Naive thymus-derived CD4-positive, alpha-beta T cell (primary cell): ENCODE data around the gene VAV2. TPM values are rescaled to one million over a fixed set of nuclear protein-coding genes. Genes with fewer than 3 reads are reported as not detected.

Source experiments
- ATAC-seq: fragments of 150-1000 bp; cut with Tn5 transposase; 2 replicates; pipeline ENCODE4 v1.10.0; 2021; ENCODE audit warnings: mild to moderate bottlenecking, moderate library complexity
- CTCF ChIA-PET: fragments of 350-600 bp; sonication (Branson Sonifier 250); formaldehyde crosslinking; loops from one replicate; lab custom pipeline; 2021; ENCODE audit warnings: antibody characterized with exemption; lab: Charles Lee
- POLR2A ChIA-PET: fragments of 350-600 bp; sonication (Branson Sonifier 250); formaldehyde crosslinking; loops from one replicate; lab custom pipeline; 2021; ENCODE audit warnings: antibody characterized with exemption, inconsistent platforms; lab: Charles Lee
- DNase-seq, 9 donors: peaks; one replicate each; pipeline versions ENCODE4 v3.0.0 to v3.0.0-alpha.2; 2020 to 2022; ENCODE audit warnings: mixed read lengths in 1 of 9
- H3K27ac ChIP-seq: one replicate; pipeline ENCODE4 v1.7.0; 2013; ENCODE audit warnings: mild to moderate bottlenecking, low read depth, low read length, moderate library complexity
- H3K27me3 ChIP-seq, 2 donors: one replicate each; pipeline ENCODE4 v1.7.0; 2013; ENCODE audit warnings: low read length in 2 of 2, mild to moderate bottlenecking in 2 of 2, moderate library complexity in 2 of 2; ENCODE audit not compliant: control insufficient read depth in 2 of 2, insufficient read depth in 2 of 2
- H3K36me3 ChIP-seq, 3 experiments: 1 replicate in 2 of 3; 2 replicates in 1 of 3; pipeline ENCODE4 v1.7.0; 2013; ENCODE audit warnings: low read length in 3 of 3, mild to moderate bottlenecking in 3 of 3, moderate library complexity in 1 of 3; ENCODE audit not compliant: insufficient read depth in 3 of 3, control insufficient read depth in 2 of 3
- H3K4me1 ChIP-seq, 2 donors: one replicate each; pipeline ENCODE4 v1.7.0; 2013; ENCODE audit warnings: low read length in 2 of 2, mild to moderate bottlenecking in 2 of 2, moderate library complexity in 1 of 2; ENCODE audit not compliant: control insufficient read depth in 2 of 2, insufficient read depth in 2 of 2
- H3K4me3 ChIP-seq: 2 replicates; pipeline ENCODE4 v1.7.0; 2013; ENCODE audit warnings: mild to moderate bottlenecking, low read length
- H3K9me3 ChIP-seq, 3 experiments: 1 replicate in 2 of 3; 2 replicates in 1 of 3; pipeline ENCODE4 v1.7.0; 2013; ENCODE audit warnings: low read length in 3 of 3; ENCODE audit not compliant: control insufficient read depth in 2 of 3
- H3K27ac Mint-ChIP-seq, 9 donors: one replicate each; pipeline ENCODE4 v1.8.0; 2020 to 2022; ENCODE audit warnings: mixed read lengths in 9 of 9, mild to moderate bottlenecking in 8 of 9, moderate library complexity in 5 of 9, inconsistent platforms in 2 of 9
- H3K27me3 Mint-ChIP-seq, 5 donors: one replicate each; pipeline ENCODE4 v1.8.0; 2021 to 2022; ENCODE audit warnings: mixed read lengths in 5 of 5, mild to moderate bottlenecking in 1 of 5
- H3K36me3 Mint-ChIP-seq, 5 donors: one replicate each; pipeline ENCODE4 v1.8.0; 2020 to 2022; ENCODE audit warnings: mixed read lengths in 5 of 5, mild to moderate bottlenecking in 3 of 5, inconsistent platforms in 1 of 5
- H3K4me1 Mint-ChIP-seq, 7 donors: one replicate each; pipeline ENCODE4 v1.8.0; 2020 to 2022; ENCODE audit warnings: mixed read lengths in 7 of 7, mild to moderate bottlenecking in 3 of 7, inconsistent platforms in 1 of 7
- H3K4me3 Mint-ChIP-seq, 10 donors: one replicate each; pipeline ENCODE4 v1.8.0; 2020 to 2022; ENCODE audit warnings: mild to moderate bottlenecking in 10 of 10, mixed read lengths in 10 of 10, moderate library complexity in 6 of 10, inconsistent platforms in 2 of 10
- H3K9me3 Mint-ChIP-seq, 11 donors: one replicate each; pipeline ENCODE4 v1.8.0; 2020 to 2022; ENCODE audit warnings: mixed read lengths in 11 of 11, mild to moderate bottlenecking in 4 of 11, inconsistent platforms in 1 of 11, moderate library complexity in 1 of 11
- intact Hi-C, 2 donors: fragments of 100-400 bp; cut with micrococcal nuclease; formaldehyde crosslinking; loops; one replicate each; pipeline ENCODE4 v1.15.1; 2023
- polyA plus RNA-seq, 2 donors: library from polyadenylated mRNA; unstranded; fragments of 300-500 nt; fragmentation: Illumina TruSeq; gene quantifications; one replicate each; pipeline ENCODE4 v1.2.3, GENCODE V29; 2021
- total RNA-seq, 6 experiments: library from RNA in 5 of 6; stranded (reverse) in 5 of 6; gene quantifications; 1 replicate in 5 of 6; 2 replicates in 1 of 6; pipeline ENCODE4 v1.2.3 and lab custom pipeline; 2021 to 2026

VAV2 gene
- total and polyA plus RNA-seq, 7 experiments from 2014 or later, result 0.18 to 14.4 (median 1.9) TPM

DNA sequence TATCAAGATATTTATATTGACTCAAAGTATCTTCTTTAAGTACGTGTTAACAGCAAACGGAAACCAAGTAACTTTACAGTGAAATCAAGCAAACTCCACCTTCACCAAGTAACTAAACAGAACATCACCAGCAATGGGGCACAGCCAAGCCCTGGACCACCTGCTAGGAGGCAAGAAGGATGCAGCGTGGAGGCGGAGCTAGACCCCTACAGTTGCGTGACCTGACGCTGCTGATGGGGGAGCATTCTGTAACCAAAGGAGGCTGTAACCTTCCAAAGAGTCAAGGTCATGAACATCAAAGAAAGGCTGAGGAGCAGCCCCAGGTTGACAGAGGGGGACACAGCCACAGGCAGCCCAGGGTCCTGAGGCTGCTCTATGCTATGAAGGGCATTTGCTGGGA, 6.1 kb downstream of the VAV2 start:
- H3K27ac Mint-ChIP-seq, result no peak overlapping the region
- CTCF ChIA-PET, result no interaction called here
- no peaks in the 10 kb centered on the region for H3K4me1 ChIP-seq
- intact Hi-C loops, result no loop called here
- POLR2A ChIA-PET, result no interaction called here
- H3K9me3 Mint-ChIP-seq, result no peaks in the 10 kb centered on the region
- peaks cover 0 to 20% (median 0%) of the 10 kb centered on the region in 5 donors for H3K27me3 Mint-ChIP-seq
- ATAC-seq (no peak), DNase-seq (no peak)
- peaks cover 0 to 6% (median 0%) of the 10 kb centered on the region in 7 donors for H3K4me1 Mint-ChIP-seq
- no peaks in the 10 kb centered on the region for H3K36me3 ChIP-seq
- H3K4me3 ChIP-seq, result no peak overlapping the region
- no peak overlapping the region for H3K27ac ChIP-seq
- no peaks in the 10 kb centered on the region for H3K27me3 ChIP-seq
- H3K9me3 ChIP-seq, result no peaks in the 10 kb centered on the region
- no peaks in the 10 kb centered on the region for H3K36me3 Mint-ChIP-seq
- H3K4me3 Mint-ChIP-seq, result no peak overlapping the region

DNA sequence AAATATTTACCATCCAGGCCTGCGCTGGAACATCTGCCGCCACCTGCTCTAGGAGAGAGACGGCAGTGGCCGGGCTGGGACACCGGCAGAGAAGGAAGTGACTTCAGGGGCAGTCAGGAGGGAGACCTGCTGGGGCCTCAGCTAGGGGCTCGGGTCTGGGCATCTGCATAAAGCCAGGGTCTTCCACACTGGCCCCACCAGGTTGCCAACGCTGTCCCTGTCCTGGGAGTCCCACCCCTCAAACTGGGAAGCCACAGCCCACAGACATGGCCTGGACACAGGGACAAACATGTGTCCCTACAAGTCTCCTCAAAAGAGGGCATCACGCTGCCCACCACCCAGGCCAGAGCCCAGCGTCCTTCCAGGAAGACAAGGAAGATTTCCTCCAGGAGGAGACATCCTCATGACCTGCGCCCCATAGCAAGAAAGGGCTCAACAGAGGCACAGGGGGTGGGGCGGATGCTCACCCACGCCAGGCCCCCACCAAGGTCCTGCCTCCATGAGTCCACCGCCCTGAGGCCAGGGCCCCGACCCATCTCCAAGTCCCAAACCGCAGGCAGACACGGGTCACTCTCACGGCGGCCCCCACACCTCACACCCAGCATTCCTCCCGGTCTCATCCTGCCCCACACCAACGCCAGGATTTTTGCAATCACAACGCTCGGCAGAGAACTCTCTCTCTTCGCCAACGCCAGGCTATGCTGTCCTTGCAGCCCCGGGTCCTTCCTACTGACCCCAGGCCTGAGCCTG, 9.0 kb downstream of the VAV2 start:
- ChIA-PET POLR2A (no interaction called here), CTCF (no interaction called here)
- H3K27me3 ChIP-seq, result no peaks in the 10 kb centered on the region
- H3K36me3 Mint-ChIP-seq, result no peaks in the 10 kb centered on the region
- H3K27ac ChIP-seq, result no peak overlapping the region
- ATAC-seq (no peak), DNase-seq (no peak)
- H3K9me3 Mint-ChIP-seq, result no peaks in the 10 kb centered on the region
- no peak overlapping the region for H3K27ac Mint-ChIP-seq
- H3K4me1 Mint-ChIP-seq, result peaks cover 0 to 4% (median 0%) of the 10 kb centered on the region in 7 donors
- H3K4me3 ChIP-seq, result no peak overlapping the region
- H3K36me3 ChIP-seq, result no peaks in the 10 kb centered on the region
- H3K9me3 ChIP-seq, result no peaks in the 10 kb centered on the region
- intact Hi-C loops, result no loop called here
- H3K27me3 Mint-ChIP-seq, result no peaks in the 10 kb centered on the region
- no peaks in the 10 kb centered on the region for H3K4me1 ChIP-seq
- no peak overlapping the region for H3K4me3 Mint-ChIP-seq

DNA sequence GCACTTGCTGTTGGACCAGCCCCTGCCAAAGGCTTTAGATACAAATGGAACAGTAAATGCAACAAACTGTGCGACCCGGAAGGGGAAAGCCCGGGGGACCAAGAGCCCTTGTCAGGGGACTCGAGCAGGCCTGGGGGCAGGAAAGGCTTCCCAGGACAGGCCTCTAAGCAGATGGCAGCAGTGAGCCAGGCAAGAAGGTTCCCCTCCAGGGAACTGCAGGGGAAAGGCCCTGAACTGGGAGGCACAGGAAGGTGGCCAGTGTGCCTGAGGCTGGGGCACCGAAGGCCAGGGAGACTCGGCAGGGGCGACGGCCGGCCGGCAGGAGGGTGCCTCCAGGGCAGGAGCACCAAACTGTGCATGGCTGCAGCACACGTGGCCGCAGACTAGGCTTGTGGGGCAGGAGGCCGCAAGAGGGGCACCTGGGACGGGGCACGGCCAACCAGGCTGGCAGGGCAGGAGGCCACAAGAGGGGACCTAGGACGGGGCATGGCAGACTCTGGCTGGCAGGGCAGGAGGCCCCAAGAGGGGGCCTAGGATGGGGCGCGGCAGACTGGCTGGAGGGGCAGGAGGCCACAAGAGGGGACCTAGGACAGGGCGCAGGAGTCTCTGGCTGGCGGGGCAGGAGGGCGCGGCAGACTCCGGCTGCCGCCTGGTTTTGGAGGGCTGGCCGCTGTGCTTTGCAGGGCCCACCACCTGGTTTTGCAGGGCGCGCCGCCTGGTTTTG, 10.0 kb downstream of the VAV2 start:
- no peak overlapping the region for H3K27ac ChIP-seq
- intact Hi-C loops, result no loop called here
- ATAC-seq (no peak), DNase-seq (no peak)
- no peaks in the 10 kb centered on the region for H3K36me3 ChIP-seq
- H3K36me3 Mint-ChIP-seq, result no peaks in the 10 kb centered on the region
- no peak overlapping the region for H3K4me3 ChIP-seq
- no peaks in the 10 kb centered on the region for H3K9me3 ChIP-seq
- no peaks in the 10 kb centered on the region for H3K27me3 Mint-ChIP-seq
- no peaks in the 10 kb centered on the region for H3K27me3 ChIP-seq
- H3K4me1 ChIP-seq, result no peaks in the 10 kb centered on the region
- CTCF ChIA-PET, result no interaction called here
- no peaks in the 10 kb centered on the region for H3K9me3 Mint-ChIP-seq
- no peak overlapping the region for H3K27ac Mint-ChIP-seq
- H3K4me3 Mint-ChIP-seq, result no peak overlapping the region
- H3K4me1 Mint-ChIP-seq, result peaks cover 0 to 3% (median 0%) of the 10 kb centered on the region in 7 donors
- POLR2A ChIA-PET, result no interaction called here

DNA sequence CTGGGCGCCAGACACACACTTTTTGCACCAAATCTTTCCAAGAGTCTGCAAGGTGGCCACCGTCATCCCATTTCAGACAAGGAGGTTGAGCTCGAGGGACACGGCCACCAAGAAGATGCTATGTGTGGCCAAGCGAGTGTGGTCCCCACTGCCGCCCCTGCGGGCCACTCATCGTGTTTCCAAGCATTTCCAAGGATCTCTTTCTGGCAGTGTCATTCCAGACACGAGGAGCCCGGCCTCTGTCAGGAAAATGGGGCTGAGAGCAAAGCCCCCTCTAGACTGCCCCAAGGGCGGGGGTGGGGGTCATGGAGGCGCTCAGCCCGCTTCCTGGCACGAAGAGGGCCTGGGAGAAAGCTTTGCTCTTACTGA, 10.6 kb downstream of the VAV2 start:
- H3K36me3 Mint-ChIP-seq, result no peaks in the 10 kb centered on the region
- Histone ChIP-seq H3K4me3 (no peak overlapping the region), H3K4me1 (no peaks in the 10 kb centered on the region), H3K27ac (no peak overlapping the region), H3K9me3 (no peaks in the 10 kb centered on the region), H3K36me3 (no peaks in the 10 kb centered on the region), H3K27me3 (no peaks in the 10 kb centered on the region)
- H3K9me3 Mint-ChIP-seq, result no peaks in the 10 kb centered on the region
- peaks cover 0 to 2% (median 0%) of the 10 kb centered on the region in 7 donors for H3K4me1 Mint-ChIP-seq
- no peaks in the 10 kb centered on the region for H3K27me3 Mint-ChIP-seq
- CTCF ChIA-PET, result no interaction called here
- H3K27ac Mint-ChIP-seq, result no peak overlapping the region
- ATAC-seq (no peak), DNase-seq (no peak)
- POLR2A ChIA-PET, result no interaction called here
- intact Hi-C loops, result no loop called here
- H3K4me3 Mint-ChIP-seq, result no peak overlapping the region

DNA sequence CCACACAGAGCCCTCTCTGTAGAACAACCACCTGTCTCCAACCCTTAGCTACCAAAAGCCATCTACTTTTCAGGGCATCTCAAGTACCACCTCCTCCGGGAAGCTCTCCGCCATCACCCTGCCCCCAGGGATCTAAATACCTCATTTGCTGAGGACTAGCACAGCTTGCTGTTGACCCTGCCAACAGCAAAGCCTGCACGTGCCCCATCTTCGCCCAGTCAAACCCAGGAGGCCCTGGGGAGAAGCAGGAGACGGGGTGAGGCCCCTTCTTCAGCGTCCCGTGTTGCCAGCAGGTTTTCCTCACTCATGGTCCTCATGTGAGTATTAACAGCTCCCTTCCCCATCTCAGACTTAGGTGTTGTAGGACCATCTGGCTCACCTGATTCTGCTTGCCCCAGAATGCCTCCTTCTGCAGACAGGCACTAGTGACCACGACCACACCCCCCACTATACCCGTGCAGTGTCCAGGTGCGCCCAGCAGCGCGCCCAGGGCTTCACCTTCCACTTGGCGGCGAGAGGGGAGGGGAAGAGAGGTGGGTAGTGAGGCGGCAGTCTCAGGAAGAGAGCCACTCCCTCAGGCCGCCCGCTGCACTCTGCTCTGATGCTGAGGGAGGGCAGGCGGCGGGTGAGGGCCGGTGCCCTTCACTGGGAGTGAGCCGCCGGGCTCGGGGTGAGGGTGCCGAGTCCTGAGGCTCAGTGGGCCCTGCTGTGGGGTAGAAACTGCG, 11.1 kb downstream of the VAV2 start:
- no peak for ATAC-seq
- intact Hi-C loops, result no loop called here
- POLR2A ChIA-PET, result no interaction called here

DNA sequence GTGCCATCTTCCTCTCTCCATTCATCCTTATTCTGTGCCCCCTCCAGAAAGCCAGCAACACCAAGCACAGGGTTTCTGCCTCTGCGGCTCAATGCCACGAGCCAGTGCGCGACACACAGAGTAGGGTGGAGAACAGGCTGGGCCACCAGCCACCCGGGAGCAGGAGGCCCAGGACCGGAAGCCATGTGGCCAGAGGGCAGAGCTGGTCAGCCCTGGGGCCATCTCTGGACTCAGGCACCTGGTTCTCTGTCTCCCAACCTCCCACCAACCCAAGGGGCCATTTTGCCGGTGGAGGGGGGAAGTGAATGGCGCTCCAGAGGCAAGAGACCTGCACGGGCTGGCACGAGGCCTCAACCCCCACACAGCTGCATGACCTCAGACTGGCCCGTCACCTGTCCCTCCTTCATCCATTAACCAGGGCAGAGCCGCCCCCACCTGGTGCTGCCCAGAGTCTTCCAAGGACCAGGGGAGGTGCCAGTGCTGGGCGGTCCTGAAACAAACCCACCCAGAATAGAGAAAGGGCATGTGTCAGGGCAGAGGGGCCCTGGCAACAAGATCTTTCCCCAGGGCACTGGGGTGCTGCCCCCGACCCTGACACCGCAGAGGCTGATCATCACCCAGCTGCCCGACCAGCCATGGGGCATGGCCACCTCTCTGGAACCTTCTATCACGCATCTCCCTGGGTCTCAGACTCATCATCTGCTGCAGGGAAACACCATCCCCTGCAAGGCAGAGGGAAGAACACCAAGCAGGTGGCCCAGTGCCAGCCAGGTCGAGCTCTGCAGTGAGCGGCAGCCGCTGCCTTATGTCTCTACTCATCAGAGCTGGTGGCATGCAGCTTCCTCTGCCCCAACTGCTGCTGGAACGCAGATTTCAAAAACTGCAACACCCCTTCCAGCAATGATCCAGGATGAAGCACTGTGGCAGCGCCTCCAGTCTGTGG, 11.9 kb downstream of the VAV2 start:
- H3K27ac ChIP-seq, result no peak overlapping the region
- no peaks in the 10 kb centered on the region for H3K4me1 Mint-ChIP-seq
- CTCF ChIA-PET, result no interaction called here
- no peaks in the 10 kb centered on the region for H3K27me3 Mint-ChIP-seq
- no peaks in the 10 kb centered on the region for H3K9me3 Mint-ChIP-seq
- H3K4me3 Mint-ChIP-seq, result no peak overlapping the region
- no peaks in the 10 kb centered on the region for H3K9me3 ChIP-seq
- ATAC-seq (no peak), DNase-seq (no peak)
- no peaks in the 10 kb centered on the region for H3K36me3 Mint-ChIP-seq
- H3K27me3 ChIP-seq, result no peaks in the 10 kb centered on the region
- H3K4me1 ChIP-seq, result no peaks in the 10 kb centered on the region
- intact Hi-C loops, result no loop called here
- no peak overlapping the region for H3K27ac Mint-ChIP-seq
- H3K36me3 ChIP-seq, result no peaks in the 10 kb centered on the region
- POLR2A ChIA-PET, result no interaction called here
- no peak overlapping the region for H3K4me3 ChIP-seq

More for the DNA sequence above, 11.1 kb downstream of the VAV2 start:
- Mint-ChIP-seq H3K4me1 (peaks cover 0 to 2% (median 0%) of the 10 kb centered on the region in 7 donors), H3K27ac (no peak overlapping the region), H3K4me3 (no peak overlapping the region), H3K36me3 (no peaks in the 10 kb centered on the region), H3K9me3 (no peaks in the 10 kb centered on the region), H3K27me3 (no peaks in the 10 kb centered on the region)
- H3K27ac ChIP-seq, result no peak overlapping the region
- no peaks in the 10 kb centered on the region for H3K4me1 ChIP-seq
- CTCF ChIA-PET, result no interaction called here
- H3K4me3 ChIP-seq, result no peak overlapping the region
- no peak for DNase-seq
- H3K36me3 ChIP-seq, result no peaks in the 10 kb centered on the region
- no peaks in the 10 kb centered on the region for H3K27me3 ChIP-seq
- no peaks in the 10 kb centered on the region for H3K9me3 ChIP-seq
